ENCODE measurements around the gene NOXA1. TPM values are rescaled to one million over a fixed set of nuclear protein-coding genes. Genes with fewer than 3 reads are reported as not detected.

NOXA1 gene
- total RNA-seq, 1 experiment from 2014 or later, result 8.2 TPM

DNA sequence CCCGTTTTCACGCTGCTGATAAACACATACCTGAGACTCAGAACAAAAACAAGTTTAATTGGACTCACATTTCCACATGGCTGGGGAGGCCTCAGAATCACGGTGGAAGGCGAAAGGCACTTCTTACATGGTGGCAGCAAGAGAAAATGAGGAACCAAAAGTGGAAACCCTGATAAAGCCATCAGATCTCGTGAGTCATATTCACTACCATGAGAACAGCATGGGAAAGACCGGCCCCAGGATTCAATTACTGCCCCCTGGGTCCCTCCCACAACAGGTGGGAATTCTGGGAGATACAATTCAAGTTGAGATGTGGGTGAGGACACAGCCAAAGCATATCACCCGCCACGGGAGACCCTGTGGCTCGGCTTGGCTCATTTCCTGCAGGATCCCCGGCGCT is 20.4 kb upstream of the NOXA1 start:
- CTCF ChIA-PET, result no interaction called here
- POLR2A ChIA-PET, result no interaction called here

DNA sequence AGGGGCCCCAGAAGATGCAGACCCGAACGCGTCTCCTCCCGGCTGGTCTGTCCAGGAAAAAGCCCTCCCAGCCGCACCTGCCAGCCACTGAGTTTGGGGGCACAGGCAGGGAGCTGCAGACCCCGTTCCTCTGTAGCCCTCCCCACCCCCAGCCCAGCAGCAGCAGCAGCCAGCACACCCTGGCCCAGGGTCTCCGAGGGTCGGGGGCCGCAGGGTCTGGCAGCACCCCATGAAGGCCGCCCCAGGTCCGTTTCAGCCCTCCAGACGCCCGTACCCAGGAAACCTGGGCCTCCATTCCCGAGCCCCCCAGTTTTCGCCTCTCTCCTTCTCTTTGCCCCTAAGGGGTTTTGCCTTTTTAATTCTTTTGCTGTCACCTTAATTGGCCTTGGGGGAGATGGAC is 19.9 kb upstream of the NOXA1 start:
- Mint-ChIP-seq H3K27me3 (ENCODE audit: insufficient read depth, unreplicated experiment) (no peaks in the 10 kb centered on the region), H3K27ac (ENCODE audit: low read depth, unreplicated experiment) (no peak overlapping the region), H3K4me1 (ENCODE audit: insufficient read depth, unreplicated experiment) (no peaks in the 10 kb centered on the region), H3K36me3 (ENCODE audit: insufficient read depth, unreplicated experiment) (peaks cover 18% of the 10 kb centered on the region), H3K9me3 (ENCODE audit: unreplicated experiment) (no peaks in the 10 kb centered on the region), H3K4me3 (ENCODE audit: unreplicated experiment) (no peak overlapping the region)
- ChIA-PET CTCF (no interaction called here), POLR2A (no interaction called here)
- DNase-seq (ENCODE audit: unreplicated experiment), result no peak
- TF ChIP-seq, protein P1, sequence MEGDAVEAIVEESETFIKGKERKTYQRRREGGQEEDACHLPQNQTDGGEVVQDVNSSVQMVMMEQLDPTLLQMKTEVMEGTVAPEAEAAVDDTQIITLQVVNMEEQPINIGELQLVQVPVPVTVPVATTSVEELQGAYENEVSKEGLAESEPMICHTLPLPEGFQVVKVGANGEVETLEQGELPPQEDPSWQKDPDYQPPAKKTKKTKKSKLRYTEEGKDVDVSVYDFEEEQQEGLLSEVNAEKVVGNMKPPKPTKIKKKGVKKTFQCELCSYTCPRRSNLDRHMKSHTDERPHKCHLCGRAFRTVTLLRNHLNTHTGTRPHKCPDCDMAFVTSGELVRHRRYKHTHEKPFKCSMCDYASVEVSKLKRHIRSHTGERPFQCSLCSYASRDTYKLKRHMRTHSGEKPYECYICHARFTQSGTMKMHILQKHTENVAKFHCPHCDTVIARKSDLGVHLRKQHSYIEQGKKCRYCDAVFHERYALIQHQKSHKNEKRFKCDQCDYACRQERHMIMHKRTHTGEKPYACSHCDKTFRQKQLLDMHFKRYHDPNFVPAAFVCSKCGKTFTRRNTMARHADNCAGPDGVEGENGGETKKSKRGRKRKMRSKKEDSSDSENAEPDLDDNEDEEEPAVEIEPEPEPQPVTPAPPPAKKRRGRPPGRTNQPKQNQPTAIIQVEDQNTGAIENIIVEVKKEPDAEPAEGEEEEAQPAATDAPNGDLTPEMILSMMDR (IDR thresholded peaks at IDR 0.05; ENCODE audit: unreplicated experiment), result no peak
- intact Hi-C loops (cut with micrococcal nuclease), result no loop called here
- BruUV-seq (replicated peaks), result no TSS peak

More for the DNA sequence above, 20.4 kb upstream of the NOXA1 start:
- H3K9me3 Mint-ChIP-seq (ENCODE audit: unreplicated experiment), result no peaks in the 10 kb centered on the region
- DNase-seq (ENCODE audit: unreplicated experiment), result no peak
- TF ChIP-seq, protein P1 (IDR thresholded peaks at IDR 0.05; ENCODE audit: unreplicated experiment), result no peak
- no peak overlapping the region for H3K27ac Mint-ChIP-seq (ENCODE audit: low read depth, unreplicated experiment)
- intact Hi-C loops (cut with micrococcal nuclease), result no loop called here
- no TSS peak for BruUV-seq (replicated peaks)
- H3K27me3 Mint-ChIP-seq (ENCODE audit: insufficient read depth, unreplicated experiment), result no peaks in the 10 kb centered on the region
- peaks cover 18% of the 10 kb centered on the region for H3K36me3 Mint-ChIP-seq (ENCODE audit: insufficient read depth, unreplicated experiment)
- H3K4me1 Mint-ChIP-seq (ENCODE audit: insufficient read depth, unreplicated experiment), result peaks cover 4% of the 10 kb centered on the region
- no peak overlapping the region for H3K4me3 Mint-ChIP-seq (ENCODE audit: unreplicated experiment)

DNA sequence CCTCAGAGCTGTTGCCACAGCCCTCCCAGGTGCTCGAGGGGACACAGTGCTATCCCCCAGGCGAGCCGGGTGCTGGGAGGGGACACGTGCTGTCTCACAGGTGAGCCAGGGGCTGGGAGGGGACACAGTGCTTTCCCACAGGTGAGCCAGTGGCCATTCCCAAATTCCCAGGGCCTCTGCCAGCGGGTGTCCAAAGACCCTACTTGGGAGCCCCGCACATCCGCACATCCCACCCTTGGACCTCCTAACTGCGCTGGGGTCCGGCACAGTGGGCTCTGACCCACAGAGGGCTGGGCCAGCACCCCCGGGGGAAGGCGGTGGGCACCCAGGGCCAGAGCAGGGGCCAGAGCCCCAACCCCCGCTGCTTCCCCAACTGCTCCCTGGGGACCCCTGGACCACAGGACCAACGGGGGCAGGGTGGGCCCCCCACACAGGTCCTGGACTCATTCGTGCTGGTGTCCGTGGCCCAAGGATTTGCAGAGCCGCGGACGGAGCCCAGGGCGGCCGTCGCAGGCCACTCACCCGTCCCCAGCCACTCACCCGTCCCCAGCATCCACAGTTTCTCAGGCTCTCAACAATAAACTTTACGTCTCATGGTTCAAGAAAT is 18.1 kb upstream of the NOXA1 start:
- intact Hi-C loops (cut with micrococcal nuclease), result no loop called here
- ChIA-PET CTCF (interaction anchor here (1.1 kb wide), 1 partner anchor 19 kb away, joined by 4 read pairs; no protein-coding TSS in a partner anchor), POLR2A (no interaction called here)
- TF ChIP-seq, protein P1 (IDR thresholded peaks at IDR 0.05; ENCODE audit: unreplicated experiment), result no peak
- no peak overlapping the region for H3K27ac Mint-ChIP-seq (ENCODE audit: low read depth, unreplicated experiment)
- H3K4me3 Mint-ChIP-seq (ENCODE audit: unreplicated experiment), result no peak overlapping the region
- H3K36me3 Mint-ChIP-seq (ENCODE audit: insufficient read depth, unreplicated experiment), result peaks cover 18% of the 10 kb centered on the region
- H3K9me3 Mint-ChIP-seq (ENCODE audit: unreplicated experiment), result no peaks in the 10 kb centered on the region
- no TSS peak for BruUV-seq (replicated peaks)
- no peaks in the 10 kb centered on the region for H3K4me1 Mint-ChIP-seq (ENCODE audit: insufficient read depth, unreplicated experiment)
- DNase-seq (ENCODE audit: unreplicated experiment), result no peak
- H3K27me3 Mint-ChIP-seq (ENCODE audit: insufficient read depth, unreplicated experiment), result no peaks in the 10 kb centered on the region

DNA sequence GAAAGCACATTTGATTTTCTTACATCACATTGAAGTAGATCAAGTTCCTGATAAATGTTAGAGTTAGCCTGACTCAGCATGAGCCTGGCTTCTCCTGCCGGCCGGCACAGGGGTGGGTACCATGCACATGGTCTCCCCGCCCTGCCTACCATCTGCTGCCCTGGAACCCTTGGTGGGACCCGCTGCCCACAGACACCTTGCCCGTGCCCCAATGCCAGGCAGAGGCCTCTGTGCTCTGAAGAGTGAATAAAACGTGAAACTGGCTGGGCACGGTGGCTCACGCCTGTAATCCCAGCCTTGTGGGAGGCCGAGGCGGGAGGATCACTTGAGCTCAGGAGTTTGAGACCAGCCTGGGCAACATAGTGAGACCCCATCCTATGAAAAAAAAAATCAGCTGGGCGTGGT is 17.5 kb upstream of the NOXA1 start:
- no peaks in the 10 kb centered on the region for H3K9me3 Mint-ChIP-seq (ENCODE audit: unreplicated experiment)
- no TSS peak for BruUV-seq (replicated peaks)
- DNase-seq (ENCODE audit: unreplicated experiment), result no peak
- ChIA-PET CTCF (interaction anchor here (1.1 kb wide), 1 partner anchor 18 kb away, joined by 4 read pairs; no protein-coding TSS in a partner anchor), POLR2A (no interaction called here)
- intact Hi-C loops (cut with micrococcal nuclease), result no loop called here
- no peaks in the 10 kb centered on the region for H3K4me1 Mint-ChIP-seq (ENCODE audit: insufficient read depth, unreplicated experiment)
- peak overlapping the region; percentile 31 for H3K4me3 Mint-ChIP-seq (ENCODE audit: unreplicated experiment)
- H3K27ac Mint-ChIP-seq (ENCODE audit: low read depth, unreplicated experiment), result no peak overlapping the region
- H3K27me3 Mint-ChIP-seq (ENCODE audit: insufficient read depth, unreplicated experiment), result no peaks in the 10 kb centered on the region
- TF ChIP-seq, protein P1 (IDR thresholded peaks at IDR 0.05; ENCODE audit: unreplicated experiment), result no peak
- H3K36me3 Mint-ChIP-seq (ENCODE audit: insufficient read depth, unreplicated experiment), result peaks cover 18% of the 10 kb centered on the region

All from MCF 10A (cell line).